Body of pancreas (tissue), 4 donors: ENCODE measurements around the gene RHBDF1.
"Not testable (repeated sequence)": the region's sequence is repeated elsewhere in the genome, so short reads cannot be mapped to it uniquely, and the experiment has no call there.

ENCODE experiments used
- CTCF ChIP-seq, 7 experiments: fragments of 450-650 bp in 4 of 7; fragments of 200-600 bp in 3 of 7; sonication (generic) in 3 of 7; IDR thresholded peaks; one replicate each; pipeline ENCODE4 v1.5.1; 2016 to 2019; ENCODE audit warnings: antibody characterized with exemption in 7 of 7
- POLR2A ChIP-seq, 3 donors: fragments of 450-650 bp; IDR thresholded peaks; one replicate each; pipeline ENCODE4 v1.6.1; 2016; ENCODE audit warnings: antibody characterized with exemption in 3 of 3, mild to moderate bottlenecking in 2 of 3

- not testable (repeated sequence) for TF ChIP-seq CTCF, POLR2A (IDR thresholded peaks at IDR 0.05)
Measured at GRCh38 chr16:33154-33876, 39.1 kb downstream of the RHBDF1 start.
